Kidney tubule cell (primary cell): ENCODE data around the gene FBXL13.
"Not testable (repeated sequence)": the region's sequence is repeated elsewhere in the genome, so short reads cannot be mapped to it uniquely, and the experiment has no call there.

Experiments used
- DNase-seq: peaks from one replicate; pipeline ENCODE4 v3.0.0-alpha.2; 2018; ENCODE audit warnings: low spot score

The FBXL13 gene

DNA sequence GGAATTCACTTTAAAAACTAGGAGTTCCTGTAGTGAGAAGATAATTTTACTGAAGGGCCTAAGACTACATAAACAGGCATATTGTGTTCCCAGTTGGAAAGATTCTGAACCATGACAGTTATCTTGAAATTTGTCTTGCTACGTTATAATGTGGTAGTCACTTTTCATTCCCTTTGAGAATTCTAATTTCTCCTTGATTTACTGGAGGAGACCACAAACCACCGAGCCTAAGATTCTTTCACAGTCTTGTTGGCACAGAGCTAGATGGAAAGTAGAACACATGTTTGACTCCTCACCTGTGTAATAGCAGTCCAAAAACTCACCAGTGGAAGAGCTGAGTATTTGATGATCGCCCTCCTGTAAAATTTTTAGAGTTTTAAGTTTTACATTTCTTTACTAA lies 5.2 kb upstream of the FBXL13 start:
- no peak for DNase-seq

DNA sequence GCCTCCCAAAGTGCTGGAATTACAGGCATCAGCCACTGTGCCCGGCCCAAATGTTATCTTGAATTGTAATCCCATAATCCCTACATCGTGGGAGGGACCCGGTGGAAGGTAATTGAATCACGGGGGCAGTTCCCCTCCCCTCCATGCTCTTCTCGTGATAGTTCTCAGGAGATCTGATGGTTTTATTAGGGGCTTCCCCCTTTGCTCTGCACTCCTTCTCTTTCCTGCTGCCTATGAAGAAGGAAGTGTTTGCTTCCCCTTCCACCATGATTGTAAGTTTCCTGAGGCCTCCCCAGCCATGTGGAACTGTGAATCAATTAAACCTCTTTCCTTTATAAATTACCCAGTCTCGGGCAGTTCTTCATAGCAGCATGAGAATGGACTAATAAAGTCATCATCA lies 3.6 kb upstream of the FBXL13 start:
- DNase-seq, result not testable (repeated sequence)

DNA sequence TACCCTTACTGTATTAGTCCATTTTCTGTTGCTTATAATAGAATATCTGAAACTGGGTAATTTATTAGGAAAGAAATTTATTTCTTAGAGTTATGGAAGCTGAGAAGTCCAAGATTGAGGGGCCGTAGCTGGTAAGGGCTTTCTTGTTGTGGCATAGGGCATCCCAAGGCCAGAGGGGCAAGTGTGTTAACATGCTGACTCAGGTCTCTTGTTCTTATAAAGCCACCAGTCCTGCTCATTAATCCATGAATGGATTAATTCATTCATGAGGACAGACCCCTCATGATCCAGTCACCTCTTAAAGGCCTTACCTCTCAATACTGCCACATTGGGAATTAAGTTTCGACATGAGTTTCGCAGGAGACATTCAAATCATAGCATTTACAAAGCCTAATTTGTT lies 2.7 kb upstream of the FBXL13 start:
- no peak for DNase-seq

DNA sequence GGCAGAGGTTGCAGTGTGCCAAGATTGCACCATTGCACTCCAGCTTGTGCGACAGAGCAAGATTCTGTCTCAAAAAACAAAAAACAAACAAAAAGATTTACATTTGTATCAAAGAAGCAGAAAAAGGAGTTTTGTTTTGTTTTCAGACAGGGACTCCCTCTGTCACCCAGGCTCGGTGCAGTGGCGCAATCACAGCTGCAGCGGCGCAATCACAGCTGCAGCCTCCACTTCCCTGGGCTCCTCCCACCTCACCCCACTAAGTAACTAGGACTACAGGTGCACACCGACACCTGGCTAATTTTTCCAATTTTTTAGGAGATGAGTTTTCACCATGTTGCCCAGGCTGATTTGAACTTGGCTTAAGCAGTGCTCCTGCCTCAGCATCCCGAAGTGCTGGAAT lies 2.2 kb upstream of the FBXL13 start:
- no peak for DNase-seq

DNA sequence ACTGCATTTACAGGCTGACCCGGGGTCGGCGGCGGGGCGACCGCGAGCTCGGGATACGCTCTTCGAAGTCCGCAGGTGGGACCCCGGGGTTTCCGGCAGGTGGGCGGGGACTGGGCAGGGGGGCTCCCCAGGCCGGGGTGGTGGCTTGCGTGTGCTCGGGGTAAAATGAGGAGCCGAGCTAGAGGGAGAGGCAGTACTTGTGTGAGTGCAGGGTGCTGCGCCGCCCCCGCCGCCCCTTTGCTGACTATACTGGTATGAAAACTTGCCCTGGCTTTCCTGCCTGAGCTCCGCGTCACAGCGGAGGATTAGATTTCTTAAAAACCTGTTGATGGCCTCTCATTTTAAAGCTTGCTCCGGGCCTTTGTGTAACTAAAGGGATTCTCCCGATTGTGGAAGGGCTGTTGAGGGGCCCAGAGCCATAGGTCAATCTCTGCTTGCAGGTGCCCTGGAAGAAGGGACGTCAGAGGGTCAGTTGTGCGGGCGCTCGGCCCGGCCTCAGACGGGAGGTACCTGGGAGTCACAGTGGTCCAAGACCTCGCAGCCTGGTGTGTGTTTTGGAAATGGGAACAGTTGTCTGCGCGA lies 832 bp upstream of the FBXL13 start:
- DNase-seq, result peak; percentile 68

DNA sequence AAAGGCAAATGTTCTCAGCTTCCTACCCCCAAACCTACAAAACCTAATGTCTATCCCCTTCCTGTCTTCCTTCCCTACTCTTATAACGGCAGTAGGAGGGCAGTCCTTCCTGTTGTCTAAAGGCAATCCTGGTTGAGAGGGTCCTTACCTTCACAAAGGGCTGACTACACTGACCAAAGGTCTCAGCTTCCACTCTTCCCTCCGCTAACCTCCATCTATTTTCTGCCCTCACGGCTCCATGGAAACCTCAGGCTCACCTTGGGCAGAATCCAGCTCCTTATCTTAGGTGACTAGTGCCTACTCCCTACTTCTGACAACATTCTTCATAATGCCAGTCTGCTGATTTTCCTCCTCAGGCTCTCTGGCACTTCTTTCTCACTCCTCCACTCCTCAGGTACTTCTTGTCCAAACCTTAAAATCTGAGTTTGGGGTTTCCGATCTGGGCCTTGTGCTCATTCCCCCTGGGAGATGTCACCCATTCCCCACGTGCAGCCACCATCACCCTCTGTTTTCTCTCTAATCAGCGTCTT lies 542 bp downstream of the FBXL13 start:
- DNase-seq, result no peak

DNA sequence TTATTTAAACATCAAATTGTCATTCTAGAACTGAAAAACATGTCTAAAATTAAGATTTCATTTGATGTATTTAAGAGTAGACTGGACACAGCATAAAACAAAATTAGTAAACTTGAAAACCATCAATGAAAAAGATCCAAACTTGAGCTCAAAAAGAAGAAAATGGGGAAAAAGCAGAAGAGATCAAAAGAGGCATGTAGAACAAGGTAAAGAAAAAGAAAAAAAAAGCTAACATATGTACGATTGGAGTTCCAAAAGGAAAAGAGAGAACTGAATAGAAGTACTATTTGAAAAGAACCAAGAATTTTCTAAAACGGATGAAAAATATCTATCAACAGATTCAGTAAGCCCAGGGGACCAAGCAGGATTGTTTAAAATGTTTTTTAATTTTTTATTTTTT lies 3.6 kb downstream of the FBXL13 start:
- no peak for DNase-seq

DNA sequence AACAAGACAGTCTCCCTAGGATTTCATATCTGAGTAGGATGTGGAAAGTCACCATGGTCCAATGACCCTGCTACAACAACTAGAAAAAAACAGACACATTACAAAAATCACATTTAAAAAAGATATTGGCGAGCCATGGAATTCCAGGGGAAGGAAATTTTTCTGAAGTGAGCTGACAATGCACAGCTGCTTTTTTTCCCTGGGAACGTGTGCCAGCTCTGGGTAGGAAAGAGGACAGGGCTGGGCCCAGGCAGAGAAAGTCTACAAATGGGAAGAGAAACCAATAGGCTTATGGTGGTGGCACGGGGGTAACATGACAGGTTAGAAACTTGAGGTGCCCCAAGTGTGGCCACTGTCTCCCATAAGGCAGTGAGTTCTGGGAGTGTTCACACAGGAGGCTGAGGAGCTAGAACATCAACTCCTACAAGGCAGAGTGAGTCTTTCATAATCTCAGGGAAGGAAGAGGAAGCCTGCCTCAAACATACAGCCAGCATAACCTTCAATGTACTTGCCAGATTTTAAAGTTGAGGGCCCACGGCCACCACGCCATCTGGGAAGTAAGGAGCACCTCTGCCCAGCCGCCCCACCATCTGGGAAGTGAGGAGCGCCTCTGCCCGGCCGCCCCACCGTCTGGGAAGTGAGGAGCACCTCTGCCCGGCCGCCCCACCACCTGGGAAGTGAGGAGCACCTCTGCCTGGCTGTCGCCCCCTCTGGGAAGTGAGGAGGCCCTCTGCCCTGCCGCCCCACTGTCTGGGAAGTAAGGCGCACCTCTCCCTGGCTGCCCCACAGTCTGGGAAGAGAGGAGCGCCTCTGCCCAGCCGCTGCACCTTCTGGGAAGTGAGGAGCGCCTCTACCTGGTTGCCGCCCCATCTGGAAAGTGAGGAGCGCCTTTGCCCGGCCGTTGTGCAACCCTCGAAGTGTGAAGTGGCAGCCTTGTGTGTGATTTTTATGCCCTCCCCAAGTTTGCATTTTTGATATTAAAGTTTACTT lies 5.9 kb downstream of the FBXL13 start:
- DNase-seq, result no peak

DNA sequence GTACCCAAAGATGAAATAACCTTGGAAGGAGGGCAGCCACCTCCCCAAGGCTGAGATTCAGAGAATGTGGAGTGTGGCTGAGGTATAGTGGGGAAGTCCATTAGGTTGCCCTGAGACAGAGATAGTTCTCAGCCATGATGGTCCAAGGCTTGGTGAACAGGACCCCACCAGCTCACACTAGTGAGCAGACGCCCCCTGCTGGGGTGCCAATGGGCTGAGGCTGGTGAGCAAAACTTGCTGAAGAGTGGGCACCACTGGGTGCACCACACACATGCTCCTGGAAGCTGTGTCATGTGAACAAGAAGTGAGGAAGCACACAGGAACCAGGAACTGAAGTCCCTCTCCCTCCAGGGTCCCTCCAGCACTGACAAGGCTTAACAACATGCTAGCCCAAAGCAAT lies 8.9 kb downstream of the FBXL13 start:
- DNase-seq, result peak; percentile 39

DNA sequence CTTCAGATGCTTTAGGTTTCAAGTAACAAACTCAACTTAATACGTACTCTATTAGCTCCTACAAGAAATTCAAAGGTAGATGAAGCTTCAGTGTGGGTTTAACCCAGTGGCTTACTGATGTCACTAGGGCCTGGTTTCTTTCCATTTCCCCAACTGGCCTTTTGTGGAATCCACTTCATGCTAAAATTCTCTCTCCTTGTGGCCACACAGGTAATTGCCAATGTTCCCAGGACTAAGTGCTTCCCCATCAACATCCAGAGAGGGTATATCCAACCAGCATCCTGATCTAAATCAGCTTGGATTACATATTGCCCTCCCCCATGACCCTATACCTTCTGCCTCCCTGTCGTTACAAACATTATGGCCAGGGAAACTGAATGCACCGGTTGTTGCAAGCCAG lies 10.7 kb downstream of the FBXL13 start:
- no peak for DNase-seq

DNA sequence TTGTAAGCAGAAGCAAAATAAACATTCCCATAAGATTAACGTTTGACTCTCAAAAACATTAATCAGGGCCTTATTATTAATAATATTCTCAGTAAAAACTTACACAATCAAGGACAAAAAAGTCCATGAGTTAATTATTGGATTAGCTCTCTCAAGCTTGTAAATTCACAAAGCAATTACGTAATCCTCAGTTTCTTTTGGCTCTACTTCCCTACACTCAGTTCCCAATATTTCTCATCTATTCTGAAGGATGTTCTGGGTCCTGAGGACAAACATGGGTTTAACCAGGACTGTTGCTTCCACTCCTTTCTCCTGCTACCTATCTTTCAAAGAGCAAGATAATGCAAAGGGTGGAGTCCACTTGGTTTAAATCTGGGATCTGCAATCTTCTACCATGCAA lies 15.1 kb downstream of the FBXL13 start:
- DNase-seq, result no peak

DNA sequence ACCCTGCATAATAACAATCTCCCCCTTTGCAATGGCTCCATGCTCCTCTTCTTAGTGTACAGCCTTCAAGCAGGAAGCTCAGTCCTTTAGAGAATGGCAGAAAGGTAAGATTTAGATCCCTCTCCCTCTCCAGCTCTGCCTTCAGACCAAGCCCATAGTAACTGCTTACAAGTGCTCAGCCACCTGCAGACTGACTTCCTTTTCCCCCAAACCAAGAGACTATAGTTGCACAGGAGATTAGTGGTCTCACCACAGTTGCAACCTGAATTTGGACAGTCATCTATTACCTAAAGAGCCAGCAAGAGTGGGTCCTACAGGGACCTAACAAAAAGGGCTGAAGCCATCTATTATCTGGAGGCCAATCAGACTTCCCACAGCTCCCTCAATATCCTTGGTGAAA lies 16.5 kb downstream of the FBXL13 start:
- no peak for DNase-seq

DNA sequence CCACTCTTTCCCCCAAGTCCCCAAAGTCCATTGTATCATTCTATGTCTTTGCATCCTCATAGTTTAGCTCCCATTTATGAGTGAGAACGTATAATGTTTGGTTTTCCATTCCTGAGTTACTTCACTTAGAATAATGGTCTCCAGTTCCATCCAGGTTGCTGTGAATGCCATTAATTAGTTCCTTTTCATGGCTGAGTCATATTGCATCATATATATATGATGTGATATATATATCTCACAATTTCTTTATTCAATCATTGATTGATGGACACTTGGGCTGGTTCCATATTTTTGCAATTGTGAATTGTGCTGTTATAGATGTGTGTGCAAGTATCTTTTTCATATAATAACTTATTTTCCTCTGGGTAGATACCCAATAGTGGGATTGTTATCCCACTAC lies 18.6 kb downstream of the FBXL13 start:
- not testable (repeated sequence) for DNase-seq

DNA sequence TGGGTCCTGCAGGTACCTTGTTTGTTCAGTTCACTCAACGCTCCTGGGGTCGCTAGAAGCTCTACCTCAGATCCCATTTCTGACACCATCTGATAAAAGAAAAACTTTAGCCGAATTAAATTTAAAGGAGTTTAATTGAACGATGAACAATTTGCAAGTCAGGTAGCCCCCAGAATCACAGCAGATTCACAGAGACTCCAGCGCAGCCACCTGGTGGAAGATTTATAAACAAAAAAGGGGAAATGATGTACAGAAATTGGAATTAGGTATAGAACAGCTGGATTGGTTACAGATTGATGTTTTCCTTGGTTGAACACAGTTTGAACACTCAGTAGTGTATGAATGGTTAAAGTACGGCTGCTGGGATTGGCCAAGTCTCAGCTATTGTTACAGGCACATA lies 23.1 kb downstream of the FBXL13 start:
- no peak for DNase-seq

DNA sequence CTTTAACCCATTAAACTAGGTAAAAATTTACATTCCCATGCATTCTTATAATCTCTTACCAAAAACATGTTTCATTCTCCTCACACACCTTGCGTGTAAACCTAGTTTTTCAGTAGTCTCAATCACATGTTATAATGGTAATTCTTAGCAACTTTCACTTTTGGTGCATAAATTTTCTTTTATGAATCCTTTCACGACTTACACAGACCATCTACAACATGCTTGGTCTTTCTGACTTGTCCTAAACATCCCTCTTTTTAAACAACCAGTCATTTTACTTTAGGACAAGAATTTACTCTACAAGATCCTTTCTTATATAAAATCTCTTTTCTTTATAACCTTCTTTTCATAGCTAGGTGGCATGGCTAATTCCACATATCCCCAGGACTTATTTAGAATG lies 25.8 kb downstream of the FBXL13 start:
- peak; percentile 8 for DNase-seq

DNA sequence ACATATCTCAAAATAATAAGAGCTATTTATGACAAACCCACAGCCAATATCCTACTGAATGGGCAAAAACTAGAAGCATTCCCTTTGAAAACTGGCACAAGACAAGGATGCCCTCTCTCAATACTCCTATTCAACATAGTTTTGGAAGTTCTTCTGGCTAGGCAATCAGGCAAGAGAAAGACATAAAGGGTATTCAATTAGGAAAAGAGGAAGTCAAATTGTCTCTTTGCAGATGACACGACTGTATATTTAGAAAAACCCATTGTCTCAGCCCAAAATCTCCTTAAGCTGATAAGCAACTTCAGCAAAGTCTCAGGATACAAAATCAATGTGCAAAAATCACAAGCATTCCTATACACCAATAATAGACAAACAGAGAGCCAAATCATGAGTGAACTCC lies 32.8 kb downstream of the FBXL13 start:
- DNase-seq, result not testable (repeated sequence)

DNA sequence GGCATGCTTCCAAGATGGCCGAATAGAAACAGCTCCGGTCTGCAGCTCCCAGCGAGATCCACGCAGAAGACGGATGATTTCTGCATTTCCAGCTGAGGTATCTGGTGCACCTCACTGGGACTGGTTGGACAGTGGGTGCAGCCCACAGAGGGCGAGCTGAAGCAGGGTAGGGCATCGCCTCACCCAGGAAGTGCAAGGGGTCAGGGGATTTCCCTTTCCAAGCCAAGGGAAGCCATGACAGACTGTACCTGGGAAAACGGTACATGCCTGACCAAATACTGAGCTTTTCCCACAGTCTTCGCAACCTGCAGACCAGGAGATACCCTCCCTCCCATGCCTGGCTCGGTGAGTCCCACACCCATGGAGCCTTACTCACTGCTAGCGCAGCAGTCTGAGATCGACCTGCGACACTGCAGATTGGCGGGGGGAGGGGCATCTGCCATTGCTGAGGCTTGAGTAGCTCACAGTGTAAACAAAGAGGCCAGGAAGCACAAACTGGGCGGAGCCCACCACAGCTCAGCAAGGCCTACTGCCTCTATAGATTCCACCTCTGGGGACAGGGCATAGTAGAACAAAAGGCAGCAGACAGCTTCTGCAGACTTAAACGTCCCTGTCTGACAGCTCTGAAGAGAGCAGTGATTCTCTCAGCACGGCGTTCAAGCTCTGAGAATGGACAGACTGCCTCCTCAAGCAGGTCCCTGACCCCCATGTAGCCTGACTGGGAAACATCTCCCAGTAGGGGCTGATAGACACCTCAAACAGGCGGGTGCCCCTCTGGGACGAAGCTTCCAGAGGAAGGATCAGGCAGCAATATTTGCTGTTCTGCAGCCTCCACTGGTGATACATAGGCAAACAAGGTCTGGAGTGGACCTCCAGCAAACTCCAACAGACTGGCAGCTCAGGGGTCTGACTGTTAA lies 36.5 kb downstream of the FBXL13 start:
- DNase-seq, result not testable (repeated sequence)

DNA sequence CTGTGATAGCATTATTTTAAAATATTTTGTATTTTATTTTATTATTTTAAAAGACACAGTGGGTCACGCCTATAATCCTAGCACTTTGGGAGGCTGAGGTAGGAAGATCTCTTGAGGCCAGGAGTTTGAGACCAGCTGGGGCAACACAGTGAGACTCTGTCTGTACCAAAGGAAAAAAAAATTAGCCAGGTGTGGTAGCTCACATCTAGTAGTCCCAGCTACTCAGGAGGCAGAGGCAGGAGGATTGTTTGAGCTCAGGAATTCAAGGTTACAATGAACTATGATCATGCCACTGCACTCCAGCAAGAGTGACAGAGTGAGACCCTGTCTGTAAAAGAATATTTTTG lies 37.1 kb downstream of the FBXL13 start:
- DNase-seq, result no peak

DNA sequence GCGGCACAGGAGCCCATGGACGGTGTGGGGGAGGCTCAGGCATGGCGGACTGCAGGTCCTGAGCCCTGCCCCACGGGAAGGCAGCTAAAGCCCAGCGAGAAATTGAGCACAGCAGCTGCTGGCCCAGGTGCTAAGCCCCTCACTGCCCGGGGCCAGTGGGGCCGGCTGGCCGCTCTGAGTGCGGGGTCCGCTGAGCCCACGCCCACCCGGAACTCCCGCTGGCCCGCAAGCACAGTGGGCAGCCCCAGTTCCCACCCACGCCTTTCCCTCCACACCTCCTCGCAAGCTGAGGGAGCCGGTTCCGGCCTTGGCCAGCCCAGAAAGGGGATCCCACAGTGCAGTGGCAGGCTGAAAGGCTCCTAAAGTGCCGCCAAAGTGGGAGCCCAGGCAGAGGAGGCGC lies 40.3 kb downstream of the FBXL13 start:
- DNase-seq, result not testable (repeated sequence)

DNA sequence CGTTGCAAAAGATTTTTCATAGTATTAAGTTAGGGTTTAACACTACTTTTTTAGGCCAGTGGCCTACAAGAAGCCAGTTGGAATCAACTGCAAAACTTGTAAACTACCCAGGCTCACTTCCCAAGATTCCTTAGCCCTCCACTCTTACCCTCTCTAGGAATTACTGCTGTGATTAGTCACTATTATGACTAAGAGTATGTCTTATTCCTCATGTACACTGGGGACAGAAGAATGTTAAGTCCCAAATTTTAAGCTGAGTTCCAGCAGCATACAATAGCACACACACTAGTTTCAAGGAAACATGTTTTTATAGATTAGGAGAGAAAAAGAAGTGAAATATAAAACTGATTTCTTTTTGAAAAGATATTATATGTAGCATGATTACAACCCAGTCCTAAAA lies 42.8 kb downstream of the FBXL13 start:
- peak; percentile 46 for DNase-seq

DNA sequence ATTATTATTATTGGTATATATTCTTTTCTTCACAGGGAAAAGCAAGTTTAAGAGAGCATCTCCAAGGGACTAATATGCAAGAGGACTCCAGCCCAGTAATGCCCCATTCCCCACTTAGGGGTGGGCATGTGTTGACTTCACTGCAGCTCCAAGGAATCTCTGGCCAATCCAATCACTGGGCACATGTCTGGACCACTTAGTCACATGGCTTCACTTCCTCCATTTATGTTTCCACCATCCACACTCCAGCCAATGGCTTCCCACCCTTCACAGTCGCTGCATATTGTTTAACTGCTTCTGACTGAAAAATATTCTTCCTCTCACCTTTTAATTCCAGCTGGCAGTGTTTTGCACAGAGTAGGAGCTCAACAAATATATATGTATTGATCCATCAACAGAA lies 43.6 kb downstream of the FBXL13 start:
- DNase-seq, result no peak

DNA sequence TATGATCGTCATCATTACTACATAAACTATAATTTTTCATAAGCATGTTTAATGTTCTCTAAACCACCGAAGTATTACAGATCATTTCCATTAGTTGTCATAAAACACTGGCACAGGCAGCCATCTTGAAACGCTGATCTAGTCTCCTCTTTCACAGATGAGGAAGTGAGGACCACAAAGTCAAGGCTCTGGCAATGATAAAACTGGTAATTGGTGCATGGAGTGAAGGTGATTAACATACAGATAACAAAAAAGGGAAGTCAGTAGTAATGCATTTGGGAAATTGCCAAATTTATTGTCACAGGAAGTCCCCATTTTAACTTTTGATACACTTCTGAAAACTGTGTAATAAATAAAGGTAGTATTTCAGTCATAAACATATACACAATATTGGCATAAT lies 49.3 kb downstream of the FBXL13 start:
- DNase-seq, result no peak
